HK-2 (cell line): ENCODE data around the gene DNAJC3.
"Not testable (repeated sequence)": the region's sequence is repeated elsewhere in the genome, so short reads cannot be mapped to it uniquely, and the experiment has no call there.

Source experiments
- DNase-seq: peaks from one replicate; pipeline ENCODE4 v3.0.0-alpha.2; 2018; ENCODE audit not compliant: unreplicated experiment

The DNAJC3 gene

DNA sequence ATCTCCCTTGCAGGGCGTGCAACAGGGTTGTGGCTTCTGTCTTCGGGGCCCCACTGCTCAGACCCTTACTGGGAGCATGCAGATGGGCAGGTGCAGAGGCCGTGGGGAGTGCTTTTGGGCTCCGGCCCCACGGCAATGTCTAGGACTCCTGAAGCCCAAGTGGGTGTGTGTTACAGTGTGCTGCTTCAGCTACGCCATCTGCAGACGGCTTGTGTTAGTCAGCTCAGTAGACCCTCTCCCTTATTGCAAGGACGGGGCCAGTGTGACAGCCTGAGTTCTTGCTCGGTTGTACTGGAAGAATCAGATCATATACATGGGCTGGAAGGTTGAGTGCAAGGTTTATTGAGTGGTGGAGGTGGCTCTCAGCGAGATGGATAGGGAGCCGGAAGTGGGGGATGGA is 39.3 kb downstream of the DNAJC3 start:
- DNase-seq: no peak

DNA sequence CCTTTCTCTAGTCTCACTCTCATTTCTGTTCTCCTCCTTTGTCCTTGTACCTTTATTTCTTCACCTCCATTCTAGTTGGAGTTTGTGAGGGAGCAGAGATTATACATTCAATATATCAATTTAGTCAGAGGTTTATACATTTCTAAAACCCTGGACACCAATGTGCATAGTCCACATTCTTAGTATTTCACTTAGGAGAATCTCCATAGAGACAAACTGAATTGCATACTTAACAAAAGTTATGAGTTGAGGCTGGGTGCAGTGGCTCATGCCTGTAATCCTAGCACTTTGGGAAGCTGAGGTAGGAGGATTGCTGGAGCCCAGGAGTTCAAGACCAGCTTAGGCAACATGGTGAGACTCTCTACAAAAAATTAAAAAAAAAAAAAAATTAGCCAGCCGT is 45.3 kb downstream of the DNAJC3 start:
- DNase-seq: no peak

DNA sequence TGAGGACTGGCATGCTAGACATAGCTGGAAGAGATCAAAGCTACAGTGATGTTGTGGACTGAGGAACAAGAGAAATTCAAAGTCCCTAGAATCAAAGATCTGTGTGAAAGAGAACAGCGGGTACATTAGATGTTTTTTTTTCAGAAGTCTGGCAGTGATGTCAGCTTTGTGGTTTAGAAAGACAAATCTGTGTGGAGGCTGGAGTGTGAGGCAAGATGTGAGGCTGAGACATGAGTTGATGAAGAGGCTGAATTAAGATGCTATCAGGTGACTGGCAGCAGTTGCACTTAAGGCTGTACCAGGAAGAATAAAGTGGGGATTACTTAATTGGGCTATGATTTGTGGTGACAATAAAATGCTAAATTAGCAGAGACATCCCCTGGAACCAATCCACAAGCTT is 46.5 kb downstream of the DNAJC3 start:
- DNase-seq: no peak

DNA sequence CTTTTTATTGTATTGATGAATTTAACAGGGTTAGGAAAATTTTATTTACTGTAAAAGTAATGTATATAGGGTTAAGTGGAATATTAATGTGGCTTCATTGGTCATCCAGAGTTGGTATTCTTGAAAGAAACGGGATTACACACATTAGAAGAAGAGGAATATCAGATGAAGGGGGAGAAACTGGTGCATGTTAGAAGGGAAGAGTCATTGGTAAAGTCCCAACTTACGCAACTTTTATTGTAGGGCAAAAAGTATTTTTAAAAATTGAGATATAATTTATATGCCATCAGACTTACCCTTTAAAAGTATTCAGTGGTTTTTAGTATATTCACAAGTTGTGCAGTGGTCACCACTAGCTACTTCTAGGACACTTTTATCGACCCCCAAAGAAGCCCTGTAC is 47.3 kb downstream of the DNAJC3 start:
- DNase-seq: no peak

DNA sequence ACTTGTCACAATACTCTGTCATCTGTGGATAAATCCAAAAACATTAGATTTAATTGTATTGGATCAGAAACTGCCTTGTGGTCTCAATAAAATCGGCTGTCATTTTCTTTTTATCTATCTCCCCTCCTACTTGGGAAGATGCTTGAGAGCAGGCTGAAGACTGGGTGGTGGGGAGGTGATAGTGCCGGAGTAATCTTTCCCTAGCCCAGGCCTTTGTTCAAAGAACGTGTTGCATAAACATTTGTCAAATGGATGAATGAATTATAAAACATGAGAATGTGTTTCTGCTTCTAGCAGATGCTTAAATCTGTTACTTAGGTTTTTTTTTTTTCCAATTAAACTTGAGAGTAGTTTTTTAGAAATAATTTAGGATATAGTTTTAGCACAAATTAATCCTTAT is 49.9 kb downstream of the DNAJC3 start:
- no peak for DNase-seq

DNA sequence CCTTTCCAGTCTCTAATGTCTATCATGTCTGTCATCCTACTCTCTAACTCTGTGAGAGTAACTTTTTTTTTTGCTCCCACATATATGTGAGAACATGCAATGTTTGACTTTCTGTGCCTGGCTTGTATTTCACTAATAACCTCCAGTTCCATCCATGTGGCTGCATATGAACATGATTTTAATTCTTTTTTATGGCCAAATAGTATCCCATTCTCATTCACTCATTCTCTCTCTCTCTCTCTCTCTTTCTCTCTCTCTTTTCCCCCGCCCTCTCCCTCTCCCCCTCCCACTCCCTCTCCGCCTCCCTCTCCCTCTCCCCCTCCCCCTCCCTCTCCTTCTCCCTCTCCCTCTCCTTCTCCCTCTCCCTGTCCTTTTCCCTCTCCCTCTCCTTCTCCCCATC is 52.0 kb downstream of the DNAJC3 start:
- DNase-seq: no peak

DNA sequence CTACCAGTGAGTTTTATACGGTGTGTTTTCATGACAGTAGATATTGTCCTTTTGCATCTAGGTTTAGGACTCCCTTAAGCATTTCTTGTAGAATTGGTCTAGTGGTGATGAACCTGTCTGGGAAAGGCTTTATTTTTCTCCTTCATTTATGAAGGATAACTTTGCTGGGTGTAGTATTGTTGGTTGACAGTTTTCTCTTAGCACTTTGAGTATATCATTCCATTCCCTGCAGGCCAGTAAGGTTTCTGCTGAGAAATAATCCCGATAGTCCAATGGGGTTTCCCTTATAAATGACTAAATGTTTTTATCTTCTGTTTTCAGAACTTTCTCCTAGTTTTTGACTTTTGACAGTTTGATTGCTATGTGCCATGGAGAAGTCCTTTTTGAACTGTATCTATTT is 57.2 kb downstream of the DNAJC3 start:
- DNase-seq: no peak

DNA sequence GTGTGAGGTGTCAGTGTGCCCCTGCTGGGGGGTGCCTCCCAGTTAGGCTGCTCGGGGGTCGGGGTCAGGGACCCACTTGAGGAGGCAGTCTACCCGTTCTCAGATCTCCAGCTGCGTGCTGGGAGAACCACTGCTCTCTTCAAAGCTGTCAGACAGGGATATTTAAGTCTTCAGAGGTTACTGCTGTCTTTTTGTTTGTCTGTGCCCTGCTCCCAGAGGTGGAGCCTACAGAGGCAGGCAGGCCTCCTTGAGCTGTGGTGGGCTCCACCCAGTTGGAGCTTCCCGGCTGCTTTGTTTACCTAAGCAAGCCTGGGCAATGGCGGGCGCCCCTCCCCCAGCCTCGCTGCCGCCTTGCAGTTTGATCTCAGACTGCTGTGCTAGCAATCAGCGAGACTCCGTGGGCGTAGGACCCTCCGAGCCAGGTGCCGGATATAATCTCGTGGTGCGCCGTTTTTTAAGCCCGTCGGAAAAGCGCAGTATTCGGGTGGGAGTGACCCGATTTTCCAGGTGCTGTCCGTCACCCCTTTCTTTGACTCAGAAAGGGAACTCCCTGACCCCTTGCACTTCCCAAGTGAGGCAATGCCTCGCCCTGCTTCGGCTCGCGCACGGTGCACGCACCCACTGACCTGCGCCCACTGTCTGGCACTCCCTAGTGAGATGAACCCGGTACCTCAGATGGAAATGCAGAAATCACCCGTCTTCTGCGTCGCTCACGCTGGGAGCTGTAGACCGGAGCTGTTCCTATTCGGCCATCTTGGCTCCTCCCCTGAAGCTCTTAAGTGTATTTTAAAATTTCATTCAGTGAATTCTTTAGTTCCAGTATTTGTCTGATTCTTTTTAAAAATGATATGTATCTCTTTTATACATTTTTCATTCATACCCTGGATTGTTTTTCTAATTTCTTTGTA is 63.4 kb downstream of the DNAJC3 start:
- not testable (repeated sequence) for DNase-seq

DNA sequence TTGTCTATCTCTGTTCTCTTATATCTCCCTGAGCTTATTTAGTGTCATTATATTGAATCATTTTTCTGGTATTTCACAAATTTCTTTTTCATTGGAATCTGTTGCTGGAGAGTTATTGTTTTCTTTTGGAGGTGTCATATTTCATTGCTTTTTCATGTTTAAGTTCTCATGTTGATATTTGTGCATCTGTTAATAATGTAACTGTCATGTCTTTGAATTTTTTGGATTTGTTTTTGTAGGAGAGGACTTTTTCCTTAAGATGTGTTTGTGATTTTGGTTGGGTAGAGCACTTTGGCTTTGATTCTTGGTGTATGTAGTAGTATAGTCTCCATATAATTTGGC is 64.0 kb downstream of the DNAJC3 start:
- DNase-seq: no peak

DNA sequence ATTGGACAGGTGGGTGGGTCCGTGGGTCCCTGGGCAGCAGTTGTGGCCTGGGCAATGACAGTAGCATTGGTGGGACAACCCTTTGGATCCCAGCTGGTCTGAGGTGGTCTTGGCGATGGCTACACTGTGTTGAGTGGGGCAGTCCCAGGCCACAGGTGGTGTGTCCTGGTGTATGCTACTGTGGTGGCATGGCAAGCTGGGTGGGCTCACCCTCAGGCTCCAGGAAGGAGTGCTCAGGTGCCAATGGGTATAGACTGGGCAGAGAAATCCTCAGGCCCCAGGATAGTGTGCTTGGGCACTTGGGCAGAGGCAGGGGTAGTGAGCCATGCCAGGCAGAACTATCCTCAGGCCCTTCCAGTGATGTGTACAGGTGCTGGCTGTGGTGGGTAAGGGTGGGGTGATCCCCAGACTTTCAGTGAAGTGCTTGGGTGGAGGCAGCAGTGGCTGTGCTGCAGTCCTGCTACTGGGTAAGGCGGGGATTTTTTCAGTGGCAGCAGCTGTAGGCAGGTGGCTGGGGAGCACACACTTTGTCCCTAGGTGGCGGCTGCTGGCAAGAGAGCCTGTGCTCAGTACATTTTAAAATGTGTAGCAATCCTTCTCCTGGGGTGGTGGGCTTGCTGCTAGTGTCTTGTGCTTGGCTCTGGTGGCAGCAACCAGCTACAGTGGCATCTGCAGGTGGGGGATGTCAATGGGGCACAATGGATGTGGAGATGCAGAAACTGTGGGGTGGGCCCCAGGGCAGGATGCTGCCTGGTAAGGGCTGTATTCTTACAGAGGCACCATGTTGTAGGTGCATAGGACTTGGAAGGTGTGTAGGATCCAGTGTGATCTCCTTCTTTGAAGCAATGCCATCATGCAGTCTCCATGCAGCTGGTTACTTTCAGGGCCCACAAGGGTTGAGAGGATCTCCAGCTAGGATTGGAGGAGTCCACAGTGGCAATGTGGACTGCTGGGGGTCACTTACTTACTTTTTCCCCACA is 64.9 kb downstream of the DNAJC3 start:
- no peak for DNase-seq

DNA sequence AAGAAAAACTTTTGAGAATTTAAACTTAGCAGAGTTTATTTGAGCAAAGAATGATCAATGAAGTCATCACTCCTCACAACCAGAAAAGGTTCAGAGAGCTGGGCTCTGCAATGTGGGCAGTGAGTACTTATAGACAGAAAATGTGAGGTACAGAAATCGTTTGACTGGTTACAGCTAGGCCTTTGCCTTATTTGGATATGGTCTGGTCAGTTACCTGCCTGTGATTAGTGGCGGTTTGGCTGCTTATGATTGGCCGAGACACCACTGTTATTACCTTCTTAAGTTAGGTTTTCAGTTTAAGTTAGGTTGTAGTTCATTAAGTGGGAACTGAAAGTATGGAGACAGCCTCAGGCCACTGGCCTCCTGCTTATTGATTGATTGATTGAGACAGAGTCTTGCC is 66.3 kb downstream of the DNAJC3 start:
- no peak for DNase-seq

DNA sequence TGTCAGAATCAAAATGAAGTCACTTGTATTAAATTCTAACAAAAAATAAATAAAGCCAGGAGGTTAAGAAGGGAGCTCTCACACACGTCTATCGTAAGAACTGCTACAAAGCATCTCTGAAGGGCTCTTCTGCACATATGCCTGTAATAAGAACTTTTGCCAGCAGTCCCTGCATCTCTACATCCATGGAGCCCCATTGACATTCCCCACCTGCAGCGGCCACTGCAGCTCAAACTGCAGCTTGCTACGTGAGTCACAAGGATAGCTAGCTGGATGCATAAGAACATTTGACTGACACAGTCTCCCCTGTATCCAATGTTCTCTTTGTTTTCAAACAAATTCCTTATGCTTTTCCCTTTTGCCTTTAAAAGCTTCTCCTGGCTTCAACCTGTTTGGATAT is 68.3 kb downstream of the DNAJC3 start:
- no peak for DNase-seq

DNA sequence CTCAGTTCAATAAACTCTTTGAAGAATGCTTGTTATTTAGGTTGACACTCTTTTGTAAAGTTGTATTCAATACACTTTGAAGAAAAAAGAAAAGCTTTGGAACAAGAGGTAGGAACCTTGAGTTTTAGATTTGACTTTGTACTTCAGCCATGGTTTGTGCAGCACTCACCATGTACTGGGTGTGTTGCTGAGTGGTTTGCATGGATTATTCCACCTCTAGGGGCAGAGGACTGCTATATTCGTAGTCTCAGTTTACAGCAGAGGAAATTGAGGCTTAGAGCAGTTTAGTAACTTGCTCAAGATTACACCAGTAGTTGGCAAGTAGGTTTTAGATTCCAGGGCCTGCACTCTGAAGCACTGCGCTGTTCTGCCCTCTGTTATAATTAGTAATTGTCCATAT is 68.8 kb downstream of the DNAJC3 start:
- no peak for DNase-seq

DNA sequence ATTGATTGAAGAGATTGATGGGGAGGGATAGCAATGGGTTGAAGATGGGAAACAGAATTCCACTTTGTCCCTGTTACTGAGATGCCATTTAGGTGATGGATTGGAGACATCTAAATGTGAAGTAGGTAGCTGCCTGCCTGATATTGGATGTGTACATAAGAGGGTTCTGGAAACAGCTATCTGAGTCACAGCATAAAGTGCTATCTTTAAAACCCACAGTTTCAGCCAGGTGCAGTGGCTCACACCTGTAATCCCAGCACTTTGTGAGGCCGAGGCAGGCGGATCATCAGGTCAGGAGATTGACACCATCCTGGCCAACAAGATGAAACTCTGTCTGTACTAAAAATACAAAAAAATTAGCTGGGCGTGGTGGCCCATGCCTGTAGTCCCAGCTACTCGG is 72.6 kb downstream of the DNAJC3 start:
- no peak for DNase-seq

DNA sequence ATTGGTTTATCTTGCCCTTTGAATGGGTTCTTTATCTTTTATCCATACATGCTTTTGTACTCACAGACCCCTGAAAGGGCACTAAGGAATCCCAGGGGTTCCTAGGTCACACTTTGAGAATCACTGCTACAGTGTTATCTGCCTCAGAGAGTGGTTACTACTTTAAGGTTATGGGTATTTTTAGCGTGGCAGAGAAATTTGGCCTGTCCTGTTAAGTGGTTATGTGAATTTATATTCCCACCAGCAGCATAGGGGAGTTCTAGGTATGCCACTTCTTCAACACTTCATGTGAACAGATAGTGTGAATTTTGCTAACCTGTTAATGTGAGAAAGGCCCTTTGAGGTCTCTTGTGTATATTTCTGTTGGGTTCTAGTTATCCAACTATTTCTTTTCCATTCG is 75.7 kb downstream of the DNAJC3 start:
- no peak for DNase-seq

DNA sequence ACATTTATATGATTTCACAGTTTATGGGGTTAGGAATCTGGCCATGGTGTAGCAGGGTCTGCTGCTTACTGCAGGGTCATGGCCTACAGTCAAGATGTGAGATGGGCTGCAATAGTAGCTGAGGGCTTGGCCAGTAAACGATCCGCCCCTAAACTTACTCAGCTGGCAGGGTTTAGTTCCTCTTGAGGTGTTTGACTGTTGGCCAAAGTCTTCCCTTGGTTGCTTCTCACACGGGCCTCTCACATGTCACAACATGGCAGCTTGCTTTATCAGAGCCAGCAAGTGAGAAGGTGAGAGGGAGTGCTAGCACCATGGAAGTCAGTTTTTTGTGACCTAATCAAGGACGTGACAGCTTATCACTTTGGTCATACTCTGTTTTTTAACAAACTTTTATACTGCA is 77.1 kb downstream of the DNAJC3 start:
- no peak for DNase-seq

DNA sequence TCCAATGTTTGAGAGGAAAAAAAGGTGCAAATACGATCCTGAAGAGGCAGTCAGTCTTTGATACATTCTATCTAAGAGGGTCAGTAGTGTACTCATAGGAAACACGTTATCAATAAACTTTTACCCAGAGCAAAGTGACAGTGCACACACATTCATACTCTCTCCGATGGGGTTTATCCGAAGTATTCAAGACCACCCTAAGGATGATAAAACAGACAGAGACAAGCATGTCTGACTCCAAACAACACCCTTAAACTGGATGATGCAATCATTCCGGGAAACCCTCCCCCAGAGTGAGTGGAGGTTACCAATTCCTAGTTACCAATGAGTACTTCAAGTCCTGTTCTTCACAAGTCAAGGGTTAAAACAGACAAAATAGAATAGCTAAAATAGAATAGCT is 79.1 kb downstream of the DNAJC3 start:
- DNase-seq: no peak

DNA sequence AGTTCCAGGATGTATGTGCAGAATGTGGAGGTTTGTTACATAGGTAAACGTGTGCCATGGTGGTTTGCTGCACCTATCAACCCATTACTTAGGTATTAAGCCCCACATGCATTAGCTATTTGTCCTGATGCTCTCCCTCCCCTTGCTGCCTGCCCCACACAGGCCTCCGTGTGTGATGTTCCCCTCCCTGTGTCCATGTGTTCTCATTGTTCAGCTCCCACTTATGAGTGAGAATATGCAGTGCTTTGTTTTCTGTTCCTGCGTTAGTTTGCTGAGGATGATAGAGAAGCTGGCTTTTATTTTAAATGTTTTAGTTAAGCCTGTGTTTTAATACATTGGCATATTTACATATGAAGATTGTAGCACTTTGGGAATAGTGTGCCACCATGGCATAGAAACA is 85.7 kb downstream of the DNAJC3 start:
- DNase-seq: not testable (repeated sequence)

DNA sequence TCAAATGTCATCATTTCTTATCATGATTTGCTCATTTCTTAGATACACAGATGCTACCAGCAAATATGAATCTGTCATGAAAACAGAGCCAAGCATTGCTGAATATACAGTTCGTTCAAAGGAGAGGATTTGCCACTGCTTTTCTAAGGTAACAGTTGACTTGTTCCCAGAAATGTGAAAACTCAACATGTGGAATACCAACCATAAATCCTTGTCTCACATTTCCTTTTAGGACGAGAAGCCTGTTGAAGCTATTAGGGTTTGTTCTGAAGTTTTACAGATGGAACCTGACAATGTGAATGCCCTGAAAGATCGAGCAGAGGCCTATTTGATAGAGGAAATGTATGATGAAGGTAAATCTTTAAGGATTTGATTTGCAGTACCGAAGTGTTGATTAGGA is 86.7 kb downstream of the DNAJC3 start:
- no peak for DNase-seq

DNA sequence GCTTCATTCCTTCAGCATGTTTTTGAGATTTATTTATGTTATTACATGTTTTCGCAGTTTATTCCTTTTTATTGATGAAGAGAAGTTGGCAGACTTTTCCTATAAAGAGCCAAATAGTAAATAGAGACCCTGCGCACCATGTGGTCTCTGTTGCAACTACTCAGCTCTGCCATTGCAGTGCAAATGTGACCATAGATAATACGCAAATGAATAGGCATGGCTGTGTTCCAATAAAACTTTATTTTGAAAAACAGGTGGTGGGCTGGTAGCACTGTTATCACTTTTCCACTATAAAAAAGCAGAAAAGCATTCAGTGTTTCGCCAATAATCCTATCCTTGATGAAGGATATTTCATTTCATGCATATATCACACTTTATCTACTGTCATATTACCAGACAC is 95.0 kb downstream of the DNAJC3 start:
- no peak for DNase-seq

DNA sequence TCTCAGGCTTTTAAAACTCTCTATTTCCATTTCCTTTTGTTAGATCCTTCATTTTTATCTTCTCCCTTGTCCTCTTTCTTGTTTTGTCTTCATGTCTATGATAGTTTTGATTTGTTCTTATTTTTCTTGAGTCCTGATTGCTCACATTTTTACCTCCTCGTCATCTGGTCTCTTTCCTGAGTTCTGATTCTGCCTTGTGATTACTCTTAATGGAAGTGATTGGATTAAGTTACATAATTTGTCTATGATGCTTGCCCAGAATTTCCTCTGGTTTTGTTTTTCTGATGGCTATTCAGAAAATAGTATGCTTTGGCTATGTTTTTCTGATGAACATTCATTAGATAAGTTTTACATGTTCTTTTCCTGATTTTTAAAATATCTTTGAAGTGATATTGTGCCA is 102.6 kb downstream of the DNAJC3 start:
- no peak for DNase-seq

DNA sequence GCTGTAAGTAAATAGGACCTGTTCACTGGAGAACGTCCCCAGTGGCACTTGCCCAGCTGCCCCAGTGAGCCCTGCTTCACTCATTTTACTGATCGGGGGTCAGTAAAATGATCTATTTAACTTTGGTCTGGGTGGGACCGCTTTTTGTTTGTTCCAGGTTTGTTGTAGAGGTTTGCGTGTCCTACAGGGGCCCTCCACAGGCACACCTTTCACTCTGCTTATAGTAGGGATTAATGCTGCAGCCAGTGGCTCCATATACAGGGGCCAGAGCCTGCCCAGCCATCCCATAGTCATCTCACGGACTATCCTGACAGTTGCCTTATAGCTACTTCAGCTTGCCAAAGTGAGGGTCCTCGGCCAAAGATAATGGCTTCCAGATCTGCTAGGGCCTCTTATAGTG is 104.1 kb downstream of the DNAJC3 start:
- no peak for DNase-seq

DNA sequence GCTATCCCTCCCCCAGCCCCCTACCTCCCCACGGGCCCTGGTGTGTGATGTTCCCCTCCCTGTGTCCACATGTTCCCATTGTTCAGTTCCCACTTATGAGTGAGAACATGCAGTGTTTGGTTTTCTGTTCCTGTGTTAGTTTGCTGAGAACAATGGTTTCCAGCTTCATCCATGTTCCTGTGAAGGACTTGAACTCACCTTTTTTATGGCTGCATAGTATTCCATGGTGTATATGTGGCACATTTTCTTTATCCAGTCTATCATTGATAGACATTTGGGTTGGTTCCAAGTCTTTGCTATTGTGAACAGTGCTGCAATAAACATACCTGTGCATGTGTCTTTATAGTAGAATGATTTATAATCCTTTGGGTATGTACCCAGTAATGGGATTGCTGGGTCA is 105.0 kb downstream of the DNAJC3 start:
- not testable (repeated sequence) for DNase-seq
